Hippocampal formation (tissue), 2 donors: ENCODE measurements around the gene OLA1.

Experiments
- DNase-seq, 2 donors: peaks; one replicate each; lab custom pipeline; 2025; lab: John Stamatoyannopoulos, UW

Gene OLA1

DNA sequence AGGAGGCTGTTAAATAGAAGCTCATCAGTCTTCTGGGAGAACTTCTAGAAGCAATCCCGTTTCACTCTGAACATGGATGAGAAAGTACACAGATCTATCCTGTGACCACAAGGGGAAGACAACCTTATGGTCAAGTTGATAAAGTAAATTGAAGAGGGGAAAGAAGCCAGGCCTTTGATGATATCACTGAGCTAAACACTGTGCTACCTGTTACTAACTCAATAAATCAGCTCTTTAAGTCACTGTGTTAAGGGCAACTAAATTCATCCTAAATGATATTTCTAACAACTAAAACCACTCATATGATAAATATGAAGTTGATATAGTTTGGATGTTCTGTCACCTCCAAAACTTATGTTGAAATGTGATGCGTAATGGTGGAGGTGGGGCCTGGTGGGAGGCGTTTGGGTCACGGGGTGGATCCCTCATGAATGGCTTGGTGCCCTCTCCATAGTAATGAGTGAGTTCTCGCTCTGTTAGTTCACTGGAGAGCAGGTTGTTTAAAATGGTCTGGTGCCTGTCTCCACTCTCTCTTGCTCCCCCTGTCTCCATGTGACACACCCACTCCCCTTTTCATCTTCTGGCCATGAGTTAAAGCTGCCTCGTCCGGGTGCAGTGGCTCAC, 23.6 kb downstream of the OLA1 start:
- DNase-seq, result no peak

DNA sequence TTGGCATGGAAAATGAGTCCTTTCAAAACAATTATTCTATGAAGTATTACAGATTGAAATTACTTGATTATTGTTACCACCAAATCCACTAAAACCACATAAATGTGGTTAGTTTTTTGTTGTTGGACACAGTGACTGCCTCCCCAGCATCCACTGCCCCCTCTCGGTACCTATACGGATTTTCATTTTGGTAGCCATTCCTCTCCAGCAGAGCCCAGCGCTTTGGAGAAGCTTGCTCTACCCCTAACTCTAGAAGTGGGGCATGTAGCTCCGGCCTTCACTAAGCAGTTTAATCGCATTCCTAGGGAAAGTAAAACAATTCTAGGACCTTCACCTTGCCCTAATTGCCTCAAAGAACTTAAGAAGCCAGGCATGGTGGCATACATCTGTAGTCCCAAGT, 24.2 kb downstream of the OLA1 start:
- no peak for DNase-seq

DNA sequence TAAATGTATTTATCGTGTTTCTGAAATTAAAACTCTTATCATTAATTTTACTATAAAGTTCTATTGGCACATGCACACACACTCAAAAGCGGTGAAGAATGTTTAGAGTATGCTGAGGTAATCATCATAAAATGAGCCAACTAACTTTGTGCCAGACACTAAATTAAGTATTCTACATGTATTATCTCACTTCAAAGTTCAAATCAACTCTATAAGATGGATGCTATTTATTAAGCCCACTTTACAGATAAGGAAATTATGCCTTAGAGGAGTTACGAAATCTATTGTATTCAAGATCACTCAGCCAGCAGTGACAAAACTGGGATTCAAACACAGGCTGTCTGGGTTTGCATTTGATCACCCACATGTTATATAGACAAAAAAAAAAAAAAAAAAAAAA, 24.9 kb downstream of the OLA1 start:
- no peak for DNase-seq

GRCh38 chr2:174222154-174222553, 26.2 kb downstream of the OLA1 start:
- no peak for DNase-seq

- DNase-seq, result no peak
These were observed 29.0 kb downstream of the OLA1 start for GRCh38 chr2:174219321-174219720.

DNA sequence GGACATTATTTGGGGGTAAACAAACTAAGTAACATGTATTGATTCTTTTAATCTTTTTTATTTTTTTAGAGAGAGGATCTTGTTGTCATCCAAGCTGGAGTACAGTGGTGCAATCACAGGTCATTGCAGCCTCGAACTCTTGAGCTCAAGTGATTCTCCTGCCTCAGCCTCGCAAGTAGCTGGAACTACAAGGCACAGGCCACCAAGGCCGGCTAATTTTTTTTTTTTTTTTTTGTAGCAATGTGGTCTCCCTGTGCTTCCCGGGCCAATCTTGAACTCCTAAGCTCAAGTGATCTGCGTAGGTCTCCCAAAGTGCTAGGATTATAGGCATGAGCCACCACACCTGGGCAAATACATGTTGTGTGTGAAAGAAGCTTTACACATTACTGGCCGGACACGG, 29.6 kb downstream of the OLA1 start:
- DNase-seq, result no peak

GRCh38 chr2:174217869-174218268, 30.5 kb downstream of the OLA1 start:
- DNase-seq, result no peak

- DNase-seq, result no peak
These were observed 36.4 kb downstream of the OLA1 start for GRCh38 chr2:174211954-174212353.

- DNase-seq, result no peak
These were observed 37.5 kb downstream of the OLA1 start for GRCh38 chr2:174210862-174211261.

DNA sequence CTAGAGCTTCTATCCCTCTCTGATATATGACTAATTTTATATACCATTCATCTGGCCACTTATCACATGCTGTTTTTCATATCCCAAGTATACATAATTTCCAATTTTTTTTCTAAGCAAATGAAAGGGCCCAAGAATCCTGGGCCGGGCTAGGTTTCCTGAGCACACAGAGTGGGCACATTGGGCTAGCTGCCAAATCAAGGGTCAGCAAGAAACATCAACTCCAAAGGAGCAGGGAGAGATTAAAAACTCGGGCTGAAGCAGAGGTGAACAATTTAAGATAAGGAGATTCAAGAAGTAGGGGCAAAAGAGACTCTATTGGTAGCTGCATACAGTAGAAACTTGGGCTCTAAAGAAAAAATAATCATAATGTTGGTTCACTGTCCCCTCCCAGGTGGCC, 39.0 kb downstream of the OLA1 start:
- DNase-seq, result no peak

DNA sequence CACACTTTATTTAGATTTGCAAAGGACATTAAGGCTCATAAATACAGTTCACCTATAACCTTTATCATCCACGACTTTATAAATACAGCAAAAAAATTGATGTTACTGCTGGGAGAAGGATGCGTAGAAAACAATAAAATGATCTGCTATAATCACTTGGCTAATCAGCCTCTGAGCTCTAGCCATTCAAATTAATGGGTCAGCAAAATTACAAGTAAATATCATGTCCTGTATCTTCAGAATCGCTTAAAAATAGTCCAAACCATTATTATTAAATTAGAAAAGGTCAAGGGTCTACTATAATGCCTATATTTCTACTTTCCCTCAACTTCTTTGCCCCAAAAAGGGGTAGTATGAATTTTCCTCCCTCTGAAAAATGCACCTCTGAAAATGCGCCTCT, 40.3 kb downstream of the OLA1 start:
- no peak for DNase-seq

DNA sequence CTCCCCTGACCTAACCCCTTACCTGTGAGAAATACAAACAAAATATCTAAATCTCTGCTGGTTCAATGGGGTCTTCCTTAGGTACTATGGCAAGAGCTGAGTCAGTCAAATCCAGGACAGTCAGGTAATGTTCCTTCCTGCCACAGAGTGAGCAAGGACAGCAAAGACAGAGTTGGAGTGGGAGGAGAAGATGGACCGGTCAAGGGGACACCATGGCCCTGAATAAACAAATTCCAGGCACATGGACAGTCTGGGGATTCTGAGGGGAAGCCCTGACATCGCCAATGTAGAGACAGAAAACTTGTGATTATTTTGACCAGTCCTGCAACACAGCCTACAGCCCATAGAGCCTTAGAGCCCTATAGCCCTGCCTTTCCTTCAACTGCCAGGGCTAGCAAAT, 42.8 kb downstream of the OLA1 start:
- DNase-seq, result no peak

GRCh38 chr2:174202188-174202587, 46.1 kb downstream of the OLA1 start:
- no peak for DNase-seq

DNA sequence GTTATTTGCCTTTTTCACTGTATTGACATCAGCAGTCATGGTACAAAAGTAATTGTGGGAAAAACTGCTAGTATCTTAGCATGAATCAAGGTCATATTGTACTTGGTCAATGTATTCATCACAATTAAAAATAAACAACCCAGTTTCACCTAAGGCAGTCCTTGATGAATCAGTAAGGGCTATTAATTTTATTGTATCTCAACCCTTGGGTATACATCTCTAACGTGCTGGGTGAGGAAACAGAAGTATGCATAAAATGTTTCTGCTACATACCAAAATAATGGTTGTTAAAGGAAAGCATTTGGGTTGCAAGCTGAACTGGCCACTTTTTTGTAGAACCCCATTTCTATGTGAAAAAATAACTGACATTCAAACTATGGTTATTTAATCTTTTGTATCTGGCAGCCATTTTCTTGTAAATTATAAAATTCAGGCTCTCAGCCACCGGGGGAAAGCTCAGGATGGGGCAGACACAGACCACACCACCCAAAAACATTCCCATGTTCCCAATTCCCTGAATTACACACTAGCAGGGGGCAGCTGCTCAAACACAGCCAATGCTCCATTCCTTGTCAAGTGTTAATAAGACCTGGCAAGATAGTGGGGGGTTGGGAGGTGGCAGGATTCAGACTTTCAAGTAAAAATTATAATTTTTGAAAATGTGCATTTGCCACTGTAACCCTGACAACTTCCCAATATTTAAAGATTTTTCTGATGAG, 49.3 kb downstream of the OLA1 start:
- no peak for DNase-seq

- no peak for DNase-seq
These were observed 53.1 kb downstream of the OLA1 start for GRCh38 chr2:174195253-174195652.

DNA sequence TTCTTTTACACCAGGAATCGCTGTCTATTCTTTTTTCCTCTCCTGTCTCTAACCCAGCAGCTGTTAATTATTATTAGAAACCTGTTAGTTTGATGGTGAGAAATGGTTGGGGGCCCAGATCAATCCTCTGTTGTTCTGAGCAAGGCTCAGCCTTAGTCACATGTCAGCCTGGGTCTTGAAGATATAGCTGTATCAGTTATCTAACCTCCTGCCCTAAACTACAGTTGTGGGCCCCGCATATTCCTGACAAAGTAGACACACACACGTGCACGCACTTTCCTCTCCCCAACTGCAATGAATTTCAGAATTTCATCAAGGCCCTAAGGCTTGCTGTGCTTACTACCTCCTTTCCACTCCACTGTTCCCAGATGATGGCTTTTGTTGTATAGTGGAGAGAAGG, 54.6 kb downstream of the OLA1 start:
- no peak for DNase-seq

- no peak for DNase-seq
These were observed 55.7 kb downstream of the OLA1 start for GRCh38 chr2:174192664-174193063.

- DNase-seq, result no peak
These were observed 56.8 kb downstream of the OLA1 start for GRCh38 chr2:174191342-174192074.

DNA sequence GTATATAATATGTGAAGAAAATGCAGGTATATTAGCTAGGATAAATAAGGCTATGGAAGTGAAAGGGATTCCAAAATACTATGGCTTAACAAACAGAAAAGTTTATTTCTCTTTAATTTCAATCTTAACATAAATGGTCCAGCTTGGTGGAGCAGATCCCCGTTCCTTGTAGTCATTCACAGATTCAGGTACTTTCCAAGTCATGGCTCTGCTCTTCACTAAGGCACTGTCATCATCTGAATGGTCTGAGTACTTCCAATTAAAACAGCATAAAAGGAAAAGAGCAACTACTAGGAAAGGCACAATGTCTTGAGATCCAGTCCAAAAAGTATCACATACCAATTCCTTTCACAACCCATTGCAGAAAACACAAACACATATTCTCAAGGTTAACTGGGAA, 63.4 kb downstream of the OLA1 start:
- no peak for DNase-seq

- DNase-seq, result no peak
These were observed 63.8 kb downstream of the OLA1 start for GRCh38 chr2:174184504-174184903.

DNA sequence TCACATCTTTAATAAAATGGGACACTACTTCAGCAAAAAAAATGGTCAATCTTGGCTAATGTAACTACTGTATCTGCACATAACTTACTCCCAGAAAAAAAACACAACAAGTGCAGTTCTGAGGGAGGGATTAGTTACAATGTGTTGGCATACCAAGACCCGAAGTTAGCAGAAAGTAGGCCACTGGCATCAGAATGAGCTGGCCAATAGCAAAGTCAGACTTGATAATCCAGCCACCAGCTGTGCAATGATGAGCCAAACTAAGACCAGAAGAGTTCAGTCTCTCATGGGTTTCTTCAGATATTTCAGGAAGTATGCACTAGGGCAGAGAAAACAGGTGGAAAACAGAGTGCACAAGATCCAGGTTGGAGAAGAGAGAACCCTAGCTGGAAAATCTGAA, 65.3 kb downstream of the OLA1 start:
- no peak for DNase-seq

GRCh38 chr2:174181368-174181767, 67.0 kb downstream of the OLA1 start:
- no peak for DNase-seq

DNA sequence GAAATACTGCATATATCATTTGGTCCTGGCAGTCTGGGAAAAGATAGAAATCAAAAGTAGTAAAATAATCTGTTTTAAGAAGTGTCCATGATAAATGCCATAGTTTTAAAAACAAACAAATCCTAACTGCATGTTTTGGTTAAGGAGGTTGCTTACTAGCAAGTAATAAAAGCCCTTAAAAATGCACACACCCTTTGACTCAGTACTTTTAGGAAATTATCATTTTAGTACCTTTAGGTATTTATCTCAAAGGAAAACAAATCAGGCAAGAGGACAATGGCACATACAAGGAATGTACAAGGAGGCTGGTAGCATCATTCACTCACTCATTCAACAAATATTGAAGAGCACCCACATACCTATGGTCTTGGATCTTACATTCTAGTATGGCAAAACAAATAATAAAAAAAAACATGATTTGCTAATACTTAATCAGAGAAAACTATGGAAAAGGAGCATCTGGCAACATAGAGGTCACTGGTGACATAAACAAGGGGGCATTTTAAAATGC, 67.6 kb downstream of the OLA1 start:
- DNase-seq, result no peak
